Skeletal muscle tissue (tissue), 5 donors: ENCODE results near the gene HLA-DRB1. TPM values are rescaled to one million over a fixed set of nuclear protein-coding genes. Genes with fewer than 3 reads are reported as not detected.

Experiments
- H3K27ac ChIP-seq: one replicate; pipeline ENCODE4 v1.7.0; 2013; ENCODE audit warnings: mild to moderate bottlenecking, low read depth, low read length, inconsistent platforms
- H3K27me3 ChIP-seq, 3 donors: one replicate each; pipeline ENCODE4 v1.7.0; 2013; ENCODE audit warnings: low read length in 3 of 3; ENCODE audit not compliant: control insufficient read depth in 3 of 3, insufficient read depth in 3 of 3
- H3K36me3 ChIP-seq, 3 donors: one replicate each; pipeline ENCODE4 v1.7.0; 2013; ENCODE audit warnings: low read length in 3 of 3; ENCODE audit not compliant: control insufficient read depth in 3 of 3, insufficient read depth in 3 of 3
- H3K4me1 ChIP-seq, 3 donors: one replicate each; pipeline ENCODE4 v1.7.0; 2013; ENCODE audit warnings: low read length in 3 of 3, mild to moderate bottlenecking in 3 of 3; ENCODE audit not compliant: control insufficient read depth in 3 of 3, insufficient read depth in 3 of 3
- H3K4me3 ChIP-seq, 3 donors: one replicate each; pipeline ENCODE4 v1.7.0; 2013; ENCODE audit warnings: low read length in 3 of 3
- H3K9ac ChIP-seq, 3 donors: one replicate each; pipeline ENCODE4 v1.7.0; 2013; ENCODE audit warnings: low read length in 3 of 3, mild to moderate bottlenecking in 3 of 3, moderate library complexity in 2 of 3, low read depth in 1 of 3
- H3K9me3 ChIP-seq, 3 donors: one replicate each; pipeline ENCODE4 v1.7.0; 2013; ENCODE audit warnings: low read length in 3 of 3; ENCODE audit not compliant: control insufficient read depth in 3 of 3
- small RNA-seq: library from RNA; depleted of rRNA; stranded (forward); fragments of <200 nt; gene quantifications from one replicate; pipeline ENCODE3, GENCODE V24; 2014
- total RNA-seq: library from RNA; depleted of rRNA; stranded (reverse); fragments of >200 nt; gene quantifications from one replicate; pipeline ENCODE4 v1.2.3, GENCODE V29; 2014
- donor health status: Osteomylitis.

The HLA-DRB1 gene
- total RNA-seq, 1 donor from 2014 or later: 28.7 TPM

DNA sequence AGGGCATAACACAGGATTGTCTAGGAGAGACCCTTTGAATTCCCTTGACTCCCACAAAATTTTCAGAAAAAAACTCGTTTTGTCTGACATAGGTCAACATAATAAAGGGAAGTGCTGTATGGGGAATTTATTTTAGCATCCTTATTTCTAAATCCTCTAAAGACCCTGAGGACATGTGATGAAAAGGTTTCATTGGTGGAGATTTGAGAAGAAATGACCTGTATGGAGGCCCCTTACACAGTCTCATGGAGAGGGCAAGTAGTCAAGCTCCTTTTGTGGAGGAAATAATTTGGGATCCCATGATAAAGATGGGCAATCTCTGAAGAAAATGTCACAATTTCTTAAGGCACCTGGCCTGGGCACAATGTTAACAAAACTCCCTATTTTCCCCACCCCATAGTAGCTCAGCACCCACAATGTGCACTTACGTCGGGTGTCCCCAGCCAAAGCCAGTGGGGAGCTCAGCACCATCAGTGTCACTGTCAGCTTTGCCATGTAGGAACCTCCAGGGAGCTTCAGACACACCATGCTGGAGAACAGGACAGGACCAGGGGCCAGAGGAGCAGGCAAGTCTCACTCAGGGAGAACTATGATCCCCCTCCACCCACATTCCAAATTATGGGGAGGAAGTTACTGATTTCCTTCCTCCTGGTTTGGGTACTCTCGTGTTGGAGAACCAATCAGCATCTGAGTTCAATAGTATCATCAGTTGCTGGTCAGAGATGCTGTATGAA is 59.8 kb downstream of the HLA-DRB1 start, which contains the start of gene HLA-DRB5:
Gene HLA-DRB5 (minus strand): TSS at position 591 of the 734 bp plus-strand sequence. CDS start 63 bp downstream, at position 528.
- peaks cover 0 to 3% (median 0%) of the 10 kb centered on the region in 3 donors for H3K27me3 ChIP-seq
- peak within 1 kb of the TSS in 1 of 3 donors; percentile 33 for H3K9ac ChIP-seq
- peak within 1 kb of the TSS in 2 of 3 donors; percentile 28 to 35 for H3K4me3 ChIP-seq
- no peaks in the 10 kb centered on the region for H3K4me1 ChIP-seq
- H3K36me3 ChIP-seq: no peaks in the 10 kb centered on the region
- no peak within 1 kb of the TSS for H3K27ac ChIP-seq
- no peaks in the 10 kb centered on the region for H3K9me3 ChIP-seq

Small RNA genes within 50 kb of the gene (small RNA-seq; reads per million reads assigned to genes)
- not detected for gene RNU1-61P

Other genes with a start within 250 kb of the HLA-DRB1 start
- not detected for gene TSBP1, start 217.9 kb downstream of the HLA-DRB1 start, total RNA-seq
- gene BTNL2, start 182.7 kb downstream of the HLA-DRB1 start, total RNA-seq: not detected
- gene HLA-DRA, start 150.0 kb downstream of the HLA-DRB1 start, total RNA-seq: 54.3 TPM
- 14.6 TPM for gene HLA-DRB5, start 59.6 kb downstream of the HLA-DRB1 start, total RNA-seq
- 1.0 TPM for gene HLA-DQA1, start 47.6 kb upstream of the HLA-DRB1 start, total RNA-seq
- 7.8 TPM for gene HLA-DQB1, start 76.8 kb upstream of the HLA-DRB1 start, total RNA-seq
- not detected for gene HLA-DQA2, start 151.5 kb upstream of the HLA-DRB1 start, total RNA-seq
- not detected for gene HLA-DQB2, start 173.7 kb upstream of the HLA-DRB1 start, total RNA-seq
- gene HLA-DOB, start 227.2 kb upstream of the HLA-DRB1 start, total RNA-seq: not detected
- gene TAP2, start 248.9 kb upstream of the HLA-DRB1 start, total RNA-seq: 9.4 TPM